Stromal cell of bone marrow (primary cell): ENCODE measurements around the gene C4BPA.

Source experiments
- DNase-seq: peaks from one replicate; pipeline ENCODE4 v3.0.0-alpha.2; 2012; ENCODE audit warnings: low read depth

Gene C4BPA

DNA sequence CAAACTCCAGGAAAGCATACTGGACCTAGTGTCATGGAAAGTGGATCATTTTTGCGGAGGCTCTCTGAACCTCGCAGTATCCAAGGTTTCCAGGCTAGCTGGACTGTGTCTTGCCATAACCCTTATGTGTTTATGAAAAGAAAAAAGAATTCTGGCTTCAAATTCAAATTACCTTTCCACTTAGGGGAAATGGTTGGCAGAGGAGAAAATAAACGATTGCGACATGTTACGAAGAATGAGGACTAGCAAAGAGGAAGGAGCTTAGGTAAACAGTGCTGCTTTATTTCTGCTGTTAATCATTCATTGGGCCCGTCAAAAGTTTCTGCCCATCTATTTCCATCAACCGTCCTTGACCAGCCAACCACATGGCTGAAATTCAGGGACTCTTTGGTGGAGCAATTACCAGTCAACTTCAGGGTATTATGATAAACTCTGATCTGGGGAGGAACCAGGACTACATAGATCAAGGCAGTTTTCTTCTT is at the start of gene C4BPA:
Gene C4BPA, plus strand, starts transcription at position 342 of the 482 bp plus-strand sequence. CDS start 8,793 bp downstream, outside the sequence.
- DNase-seq, result no peak

DNA sequence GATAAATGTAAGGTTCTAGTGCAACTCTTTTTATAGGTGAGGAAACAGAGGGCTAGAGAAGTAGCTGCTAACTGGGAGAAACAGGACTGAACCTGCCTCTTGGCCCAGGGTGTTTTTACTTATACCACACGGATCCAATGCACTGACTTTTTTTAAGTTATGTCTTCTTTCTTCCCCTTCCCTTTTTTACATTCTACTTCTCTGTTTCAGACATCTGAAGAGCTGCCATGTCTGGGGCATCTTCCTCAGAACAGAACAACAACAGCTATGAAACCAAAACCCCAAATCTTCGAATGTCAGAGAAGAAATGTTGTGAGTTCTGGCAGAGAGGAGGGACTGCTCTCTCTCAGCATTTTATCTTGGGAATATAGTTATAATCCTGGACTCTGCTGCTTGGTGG is 49.5 kb upstream of the C4BPA start:
- DNase-seq, result no peak

DNA sequence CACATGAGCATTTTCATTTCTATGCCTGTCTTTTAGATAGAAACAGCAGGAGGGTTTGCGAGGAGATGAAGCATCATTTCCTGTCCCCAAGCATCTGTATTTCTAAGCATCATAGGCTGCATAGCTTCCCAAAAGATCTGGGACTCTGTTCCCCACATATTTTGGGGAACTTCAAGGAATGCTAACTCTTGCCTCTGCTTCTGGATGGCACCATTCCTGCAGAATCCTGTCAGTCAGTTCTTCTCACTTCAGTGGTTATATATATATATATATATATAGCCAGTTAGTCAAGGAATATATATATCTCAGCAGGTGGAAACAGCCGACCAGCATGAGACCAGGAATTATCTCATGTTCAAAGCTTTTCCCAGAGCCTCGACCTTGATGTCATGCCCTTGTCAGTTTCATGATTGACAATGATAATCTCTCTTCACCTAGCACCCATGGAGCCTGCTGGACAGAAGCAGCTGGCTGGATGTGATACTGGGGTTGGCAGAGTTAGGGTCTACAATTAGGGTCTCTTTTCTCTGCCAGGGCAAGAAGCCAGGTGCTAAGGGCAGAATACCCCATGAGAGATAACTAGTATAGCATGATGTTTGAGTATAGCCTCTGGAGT is 48.5 kb upstream of the C4BPA start:
- DNase-seq, result no peak

DNA sequence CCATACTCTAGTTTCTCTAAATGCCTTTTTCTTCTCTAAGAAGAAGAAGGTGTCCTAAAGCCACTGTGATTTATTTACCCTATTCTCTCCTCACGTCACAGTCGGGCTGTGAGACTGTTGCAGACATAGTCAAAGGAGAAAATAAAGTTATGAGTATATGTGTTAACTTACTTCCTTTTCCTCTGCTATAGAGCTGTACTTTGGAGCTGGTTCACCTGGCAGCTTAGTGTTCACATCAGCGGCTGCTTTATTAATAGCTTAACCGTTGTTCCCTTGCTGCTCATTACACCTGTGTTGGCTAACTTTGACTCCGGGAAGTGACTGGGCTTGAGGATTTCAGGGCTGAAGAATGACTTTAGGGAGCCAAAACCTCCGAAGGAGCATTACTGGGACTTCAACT is 47.4 kb upstream of the C4BPA start:
- no peak for DNase-seq

DNA sequence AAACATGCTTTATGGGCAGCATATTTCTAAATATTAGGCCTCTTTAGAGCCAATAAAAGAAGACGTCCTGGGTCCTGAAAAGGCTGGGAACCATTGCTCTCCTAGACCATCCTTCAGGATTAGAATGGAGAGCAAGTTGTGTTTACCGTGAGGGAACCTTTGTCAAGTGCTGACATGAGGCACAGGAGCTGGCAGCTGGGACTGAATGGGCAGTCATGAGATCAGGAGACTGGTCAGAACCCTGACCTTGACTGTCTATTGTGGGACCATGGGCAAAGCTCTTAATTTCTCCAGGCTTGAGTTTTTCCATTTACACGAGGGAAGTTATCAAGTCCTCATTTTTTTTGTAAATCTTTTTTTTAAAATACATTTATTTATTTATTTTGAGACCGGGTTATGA is 45.8 kb upstream of the C4BPA start:
- DNase-seq, result no peak

DNA sequence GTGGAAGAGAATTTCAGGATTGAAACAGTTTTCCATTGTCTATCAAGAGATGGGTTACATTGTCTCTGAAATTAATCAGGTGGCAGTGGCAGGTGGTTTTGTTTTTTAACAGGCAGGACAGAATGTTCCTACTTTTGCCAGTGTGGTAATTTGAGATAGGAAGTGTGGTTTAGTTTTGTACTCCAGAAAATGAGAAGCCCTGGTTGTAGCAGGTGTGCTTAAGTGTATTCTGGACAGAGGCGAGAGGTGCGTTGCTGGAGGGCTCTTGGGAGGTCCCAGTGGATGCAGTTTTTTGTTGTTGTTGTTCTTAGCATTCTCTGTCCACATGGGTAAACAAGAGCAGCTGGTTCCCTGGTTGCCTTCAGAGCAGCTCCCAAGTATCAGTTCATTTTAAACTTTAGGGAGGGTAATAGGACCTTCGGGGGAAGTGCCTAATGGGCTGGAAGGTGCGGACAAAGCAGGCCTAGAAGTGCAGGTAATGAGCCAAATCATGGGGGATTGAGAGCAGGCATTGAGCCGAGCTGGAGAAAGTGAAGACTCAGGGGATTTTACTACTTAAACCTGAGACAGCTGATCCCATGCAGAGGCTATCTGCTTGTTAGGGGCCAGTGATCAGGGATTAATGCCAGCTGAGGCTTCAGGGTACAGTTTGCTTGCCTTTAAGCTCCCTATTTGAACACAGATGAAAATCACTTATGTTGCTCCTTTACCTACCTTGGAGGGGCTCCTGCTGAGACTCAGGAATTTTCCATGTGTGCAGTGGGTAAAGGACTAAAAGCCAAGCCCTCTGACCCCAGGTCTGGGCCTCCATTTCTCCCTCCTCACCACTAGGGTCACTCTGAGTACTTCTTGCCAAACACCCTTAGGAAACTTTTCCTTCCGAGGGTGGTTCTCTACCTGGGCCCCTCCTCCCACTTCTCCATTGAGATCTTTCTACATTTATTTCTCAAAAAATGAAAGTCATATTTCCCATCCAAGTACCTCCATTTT is 44.9 kb upstream of the C4BPA start:
- DNase-seq, result no peak

DNA sequence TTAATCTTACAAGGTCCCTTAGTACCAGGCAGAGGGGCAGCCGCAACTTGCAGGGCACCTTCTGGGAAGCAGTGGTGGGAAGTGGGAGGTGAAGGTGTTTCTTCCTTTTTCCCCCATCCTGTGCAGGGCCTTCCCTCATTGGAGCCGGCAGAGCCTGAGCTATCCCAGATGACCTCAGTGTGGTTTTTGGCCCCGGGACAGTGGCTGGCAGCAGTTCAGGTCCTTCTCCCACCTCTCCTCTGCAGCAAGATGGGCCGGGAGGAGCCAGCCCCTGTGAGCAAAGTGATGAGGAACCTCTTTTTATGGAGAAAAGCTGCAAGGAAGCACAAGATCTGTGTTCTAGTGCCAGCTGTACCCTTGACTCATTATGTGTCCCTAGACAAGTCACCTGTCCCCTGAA is 44.2 kb upstream of the C4BPA start:
- DNase-seq, result no peak

DNA sequence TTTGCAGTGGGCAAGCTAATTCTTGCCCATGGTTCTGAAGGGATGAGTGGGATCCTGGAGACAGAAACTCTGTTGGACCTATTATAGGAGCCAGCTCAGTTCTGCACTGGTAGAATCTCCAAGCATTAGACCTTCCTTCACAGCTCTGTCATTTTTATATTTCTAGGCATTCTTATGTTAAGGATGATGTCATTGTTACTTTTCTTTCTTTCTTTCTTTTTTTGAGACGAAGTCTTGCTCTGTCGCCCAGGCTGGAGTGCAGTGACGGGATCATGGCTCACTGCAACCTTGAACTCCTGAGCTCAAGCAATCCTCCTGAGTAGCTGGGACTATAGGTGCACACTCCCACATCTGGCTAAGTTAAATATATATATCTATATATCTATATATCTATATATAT is 43.4 kb upstream of the C4BPA start:
- no peak for DNase-seq

DNA sequence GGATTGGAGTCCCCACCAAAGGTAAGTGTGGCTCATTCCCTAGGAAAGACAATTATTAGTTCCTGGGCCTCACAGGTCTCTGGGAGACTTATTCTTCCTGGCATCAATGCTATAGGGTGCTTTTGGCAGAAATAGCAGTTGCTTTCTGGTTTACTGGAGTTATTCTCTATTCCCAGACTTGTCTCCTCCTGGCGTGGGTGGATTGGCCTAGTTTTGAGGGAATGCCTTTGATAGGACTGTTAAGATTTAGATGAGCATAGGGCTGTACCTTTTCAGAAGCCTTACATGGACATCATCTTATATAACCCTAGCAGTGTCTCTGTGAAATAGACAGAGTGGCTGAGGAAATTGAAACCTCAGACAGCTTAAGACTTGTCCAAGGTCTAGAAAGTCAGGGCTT is 42.0 kb upstream of the C4BPA start:
- no peak for DNase-seq

DNA sequence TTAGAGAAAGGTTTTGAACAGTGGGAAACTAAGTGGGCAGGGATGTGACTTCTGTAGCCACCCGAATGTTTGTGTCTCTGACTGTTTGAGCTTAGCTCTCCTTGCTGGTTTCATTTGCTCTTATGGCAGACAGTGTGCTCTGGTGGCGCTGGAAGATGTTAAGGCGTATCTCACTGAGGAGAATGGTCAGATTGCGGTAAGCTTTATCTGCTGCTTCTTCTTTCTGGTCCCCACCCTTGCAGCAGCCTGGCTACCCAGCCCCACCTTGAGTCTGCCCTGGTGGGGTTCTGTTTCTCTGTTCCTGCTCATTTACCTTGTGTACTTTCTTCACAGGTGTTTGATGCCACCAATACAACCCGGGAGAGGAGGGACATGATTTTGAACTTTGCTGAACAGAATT is 41.0 kb upstream of the C4BPA start:
- DNase-seq, result no peak

DNA sequence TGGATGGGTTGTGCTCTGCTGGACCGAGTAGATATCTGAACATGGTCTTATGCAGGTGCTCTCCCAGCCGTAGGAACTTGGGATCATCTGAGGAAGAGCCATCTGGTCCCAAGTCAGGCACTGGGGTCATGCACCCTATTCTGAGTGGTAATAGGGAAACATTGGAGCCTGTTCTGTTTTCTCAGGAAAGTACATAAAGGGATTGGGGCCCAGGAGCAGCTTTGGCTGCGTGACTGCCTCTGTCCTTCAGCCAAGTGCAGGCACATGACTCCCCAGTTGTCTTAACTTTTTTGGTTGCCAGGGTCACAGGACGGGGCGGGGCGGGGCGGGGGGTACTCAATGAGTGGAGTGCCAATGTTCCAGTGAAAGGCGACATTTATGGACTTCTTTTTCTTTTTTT is 39.5 kb upstream of the C4BPA start:
- DNase-seq, result no peak

DNA sequence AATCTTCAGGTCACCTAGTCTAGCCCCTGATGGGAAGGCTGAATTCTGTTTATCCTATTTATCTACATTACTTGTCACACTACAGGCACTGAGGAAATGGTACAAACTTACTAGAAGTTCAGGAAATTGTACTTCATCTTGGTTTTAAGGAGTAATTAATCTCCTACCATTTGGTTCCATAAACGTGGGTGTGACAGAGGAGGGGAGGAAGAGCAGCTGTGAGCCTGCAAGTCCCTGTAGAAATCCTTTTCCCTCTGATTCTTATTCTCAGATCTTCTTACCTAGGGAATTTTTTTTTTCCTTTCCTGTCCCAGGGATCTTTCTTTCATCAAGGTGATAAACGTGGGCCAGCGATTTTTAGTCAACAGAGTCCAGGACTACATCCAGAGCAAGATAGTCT is 36.8 kb upstream of the C4BPA start:
- DNase-seq, result no peak

DNA sequence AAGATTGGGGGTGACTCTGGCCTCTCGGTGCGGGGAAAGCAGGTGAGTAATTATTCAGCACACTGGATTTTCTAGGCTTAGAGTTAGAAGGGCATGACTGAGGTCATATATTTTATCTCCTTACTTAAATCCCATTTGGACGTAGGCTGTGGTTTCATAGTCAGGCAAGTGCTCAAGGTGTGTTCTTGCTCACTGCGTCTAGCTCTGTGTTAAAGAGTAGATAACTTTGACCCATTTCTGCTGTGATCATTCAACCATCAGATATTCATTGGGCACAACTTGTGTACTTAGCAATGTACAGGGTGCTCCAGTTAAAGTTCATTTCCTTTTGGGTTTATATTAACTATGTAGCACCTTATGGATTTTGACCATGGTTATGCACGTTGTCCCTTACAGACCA is 36.4 kb upstream of the C4BPA start:
- DNase-seq, result no peak

DNA sequence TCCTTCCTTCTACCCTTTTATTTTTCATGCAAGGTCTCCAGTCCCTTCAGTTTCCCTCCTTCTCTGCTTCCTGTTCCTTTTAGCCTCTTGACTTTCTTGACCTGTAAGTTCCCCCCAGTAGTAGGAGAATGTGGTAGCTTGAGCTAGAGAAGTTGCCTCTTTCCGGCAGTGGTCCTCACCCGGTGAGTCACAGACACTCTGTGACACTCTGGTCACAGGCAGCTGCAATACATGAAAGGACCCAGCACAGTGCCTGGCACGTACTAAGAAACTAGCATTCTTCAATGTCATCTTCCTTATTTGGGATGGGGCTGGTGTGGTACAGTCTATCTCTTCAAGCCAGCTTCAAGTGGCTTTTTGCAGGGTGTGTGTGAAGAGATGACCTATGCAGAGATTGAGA is 35.0 kb upstream of the C4BPA start:
- DNase-seq, result no peak

DNA sequence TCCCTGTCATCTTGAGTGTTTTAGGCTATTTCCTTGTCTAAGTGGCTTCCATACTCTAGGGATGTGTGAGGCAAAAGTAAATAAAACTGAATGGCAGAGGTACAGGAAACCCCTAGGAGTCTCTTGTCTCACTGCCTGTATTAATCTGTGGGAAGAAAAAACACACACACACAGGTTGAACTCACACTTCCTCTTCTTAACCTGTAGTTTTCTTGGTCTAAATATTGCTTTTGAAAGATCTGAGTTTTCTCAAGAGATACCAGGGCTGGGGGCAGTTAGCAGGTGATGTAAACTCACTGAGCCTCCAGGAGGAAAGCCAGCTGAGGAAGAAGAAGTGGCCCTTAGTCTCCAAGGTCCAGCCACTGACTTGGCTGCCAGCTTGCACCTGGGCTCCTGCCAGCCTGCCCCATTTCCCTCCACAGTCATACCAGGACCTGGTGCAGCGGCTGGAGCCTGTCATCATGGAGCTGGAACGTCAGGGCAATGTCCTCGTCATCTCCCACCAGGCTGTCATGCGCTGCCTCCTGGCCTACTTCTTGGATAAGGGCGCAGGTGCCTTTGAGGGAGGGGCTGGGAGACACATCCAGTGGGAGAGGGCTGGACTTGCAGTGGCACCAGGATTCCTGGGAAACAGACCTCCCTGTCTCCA is 34.1 kb upstream of the C4BPA start:
- DNase-seq, result no peak

DNA sequence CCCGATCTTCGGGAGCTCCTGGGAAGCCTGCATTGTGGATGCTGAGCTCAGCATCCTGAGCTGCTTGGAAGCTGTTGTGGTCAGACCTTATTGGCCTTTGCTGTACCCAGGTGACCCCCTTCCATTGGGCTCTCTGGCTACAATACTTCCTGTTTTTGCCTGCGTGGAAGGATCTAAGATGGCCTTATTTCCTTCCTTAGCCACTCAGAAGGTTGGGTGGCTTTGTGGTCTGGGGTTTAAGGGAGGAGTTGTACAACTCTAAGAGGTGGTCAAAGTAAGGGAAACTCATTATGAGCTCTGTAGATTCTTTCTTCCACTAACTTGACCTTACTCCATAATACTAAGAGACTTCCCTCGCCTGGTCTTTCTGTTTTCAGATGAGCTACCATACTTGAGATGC is 33.2 kb upstream of the C4BPA start:
- DNase-seq, result no peak

DNA sequence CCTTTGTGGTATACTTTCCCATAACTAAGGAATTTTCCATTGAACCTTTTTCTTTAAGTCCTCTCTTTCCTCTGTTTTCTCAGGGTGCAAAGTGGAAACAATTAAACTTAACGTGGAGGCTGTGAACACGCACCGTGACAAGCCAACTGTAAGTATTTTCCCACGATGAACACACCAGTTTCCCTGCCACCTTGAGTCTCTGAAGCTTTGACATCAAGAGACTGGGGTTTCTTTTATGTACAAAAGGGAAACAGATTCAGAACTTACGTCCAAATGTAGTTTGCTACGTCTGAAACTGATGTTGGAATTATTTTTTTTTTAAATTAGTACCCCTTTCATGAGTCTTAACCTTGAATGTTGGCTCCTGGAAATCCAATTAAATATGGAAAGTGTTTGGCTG is 32.6 kb upstream of the C4BPA start:
- DNase-seq, result no peak

DNA sequence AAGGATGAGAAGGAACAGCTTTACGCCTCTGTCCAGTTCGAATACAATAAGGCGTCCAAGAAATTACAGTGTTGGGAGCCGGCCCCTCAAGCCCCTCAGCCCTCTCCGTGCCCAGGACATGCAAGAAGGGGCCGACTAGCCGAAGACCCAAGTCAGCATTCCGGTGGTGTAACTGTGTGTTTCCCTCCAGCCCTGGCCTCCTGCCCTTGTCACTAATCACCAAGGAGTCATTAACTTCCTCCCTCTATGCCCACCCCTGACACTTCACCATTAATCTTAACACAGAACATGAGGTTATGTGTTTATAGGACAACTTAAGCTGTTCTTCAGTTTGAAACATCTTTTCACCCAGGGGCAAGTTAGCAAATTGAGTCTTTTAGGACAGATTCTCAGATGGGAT is 31.8 kb upstream of the C4BPA start:
- no peak for DNase-seq

DNA sequence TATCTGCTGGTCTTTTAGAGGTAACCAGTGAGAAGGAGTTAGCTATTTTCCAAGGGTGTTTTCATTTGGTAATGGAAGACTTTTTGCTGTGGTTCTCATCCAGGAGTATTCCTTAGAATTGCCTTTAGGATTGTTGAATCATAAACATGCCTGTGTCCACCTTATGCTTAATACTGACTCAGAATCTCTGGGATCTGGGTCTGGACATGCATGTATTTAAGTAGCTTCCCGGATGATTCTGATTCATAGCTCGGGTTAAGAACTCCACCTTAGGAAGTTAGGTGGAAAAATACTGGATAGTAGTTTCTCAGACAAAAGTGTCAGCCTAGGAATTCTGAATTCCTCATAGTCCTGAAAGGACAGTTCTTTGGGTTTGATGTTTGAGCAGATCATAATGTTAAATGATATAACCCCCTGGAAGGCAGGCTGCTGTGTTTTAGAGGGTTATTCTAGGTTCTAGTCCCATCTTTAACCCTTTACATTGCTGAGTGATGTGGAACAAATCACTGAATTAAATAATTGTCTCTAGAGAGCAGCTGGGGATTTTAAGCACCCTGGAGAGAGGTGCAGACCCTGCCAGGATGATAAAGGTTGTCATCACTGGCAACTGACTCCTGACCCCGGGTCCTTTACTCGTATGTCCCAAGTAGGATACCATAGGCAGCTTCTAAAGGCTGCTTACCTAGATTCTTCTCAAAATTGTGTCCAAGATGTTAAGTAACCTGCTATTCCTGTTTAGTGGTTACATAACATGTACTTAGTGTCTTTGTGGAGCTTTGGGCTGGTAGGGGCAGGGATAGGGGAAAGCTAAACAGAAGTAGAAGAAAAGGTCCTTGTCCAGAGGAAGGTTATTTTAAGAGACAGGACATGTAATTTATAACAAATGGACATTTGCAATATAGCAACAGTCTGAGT is 29.9 kb upstream of the C4BPA start:
- DNase-seq, result no peak

DNA sequence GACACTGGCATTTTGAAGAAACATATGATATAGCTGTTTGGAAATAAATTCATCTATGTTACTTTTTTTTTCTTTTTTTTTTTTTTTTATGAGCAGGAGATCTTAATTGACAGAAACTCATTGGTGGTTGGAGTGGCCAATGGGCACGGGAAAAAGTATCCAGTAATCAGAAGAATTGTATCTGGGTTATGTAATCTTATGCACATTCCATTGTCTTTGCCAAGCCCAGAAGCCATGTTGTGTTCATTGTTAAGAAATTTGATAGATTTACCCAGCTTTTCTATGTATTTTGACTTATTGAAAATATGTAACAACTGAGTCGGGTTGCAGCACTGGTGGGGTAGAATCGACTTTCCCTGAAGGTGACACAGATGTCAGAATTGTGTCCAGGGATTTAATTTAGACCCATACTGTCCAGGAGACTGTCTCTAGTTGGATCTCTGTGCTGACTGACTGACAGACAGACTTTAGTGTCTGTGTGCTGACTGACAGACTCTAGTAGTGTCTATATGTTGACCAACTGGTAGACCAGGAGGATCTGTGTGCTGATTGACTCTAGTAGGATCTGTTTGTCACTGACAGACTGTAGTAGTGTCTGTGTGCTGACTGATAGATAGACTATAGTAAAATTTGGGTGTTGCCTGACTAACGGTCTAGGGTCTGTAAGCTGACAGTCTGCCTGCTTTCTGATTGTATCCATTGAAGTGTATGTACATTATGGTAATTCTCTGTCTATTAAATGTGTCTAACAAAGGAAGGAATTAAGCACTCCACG is 27.7 kb upstream of the C4BPA start:
- no peak for DNase-seq

DNA sequence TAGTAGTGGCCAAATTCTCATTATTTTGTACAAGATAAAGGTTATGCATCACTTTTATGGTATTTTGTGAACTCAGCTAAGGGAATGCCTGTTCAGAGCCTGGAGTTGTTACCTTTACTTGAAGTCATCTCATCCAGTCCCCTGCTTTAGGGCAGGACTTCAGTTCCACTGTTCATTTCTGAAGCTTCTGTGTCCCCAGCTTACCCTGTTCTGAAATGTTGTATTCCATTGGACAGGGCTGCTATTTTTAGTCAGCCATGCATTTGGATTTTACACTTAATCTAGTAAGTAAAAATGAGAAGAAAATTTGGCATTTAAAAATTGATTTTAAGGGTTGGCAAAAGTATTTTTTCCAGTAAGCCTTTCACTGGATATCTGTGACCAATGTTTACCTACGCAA is 27.0 kb upstream of the C4BPA start:
- no peak for DNase-seq
